Body of pancreas (tissue), 4 donors: ENCODE data around the gene CD8B2.
"Not testable (repeated sequence)": the region's sequence is repeated elsewhere in the genome, so short reads cannot be mapped to it uniquely, and the experiment has no call there.

Experiments
- CTCF ChIP-seq, 7 experiments: fragments of 450-650 bp in 4 of 7; fragments of 200-600 bp in 3 of 7; sonication (generic) in 3 of 7; IDR thresholded peaks; one replicate each; pipeline ENCODE4 v1.5.1; 2016 to 2019; ENCODE audit warnings: antibody characterized with exemption in 7 of 7
- POLR2A ChIP-seq, 3 donors: fragments of 450-650 bp; IDR thresholded peaks; one replicate each; pipeline ENCODE4 v1.6.1; 2016; ENCODE audit warnings: antibody characterized with exemption in 3 of 3, mild to moderate bottlenecking in 2 of 3

GRCh38 chr2:106502351-106502750 is 15.2 kb downstream of the CD8B2 start:
- not testable (repeated sequence) for TF ChIP-seq CTCF, POLR2A (IDR thresholded peaks at IDR 0.05)
